HG03521 (cell line): Measurements from ENCODE around the gene SH3PXD2A.

Experiments
- ATAC-seq: cut with Tn5 transposase; IDR thresholded peaks from one replicate; pipeline ENCODE4 v1.9.1; 2021; ENCODE audit warnings: mild to moderate bottlenecking, moderate library complexity; ENCODE audit not compliant: unreplicated experiment

The SH3PXD2A gene

GRCh38 chr10:103855424-103855823 lies at the start of gene SH3PXD2A:
Gene SH3PXD2A (minus strand): TSS chr10:103855576. CDS start chr10:103855266, 310 bp downstream.
- ATAC-seq, result no peak

DNA sequence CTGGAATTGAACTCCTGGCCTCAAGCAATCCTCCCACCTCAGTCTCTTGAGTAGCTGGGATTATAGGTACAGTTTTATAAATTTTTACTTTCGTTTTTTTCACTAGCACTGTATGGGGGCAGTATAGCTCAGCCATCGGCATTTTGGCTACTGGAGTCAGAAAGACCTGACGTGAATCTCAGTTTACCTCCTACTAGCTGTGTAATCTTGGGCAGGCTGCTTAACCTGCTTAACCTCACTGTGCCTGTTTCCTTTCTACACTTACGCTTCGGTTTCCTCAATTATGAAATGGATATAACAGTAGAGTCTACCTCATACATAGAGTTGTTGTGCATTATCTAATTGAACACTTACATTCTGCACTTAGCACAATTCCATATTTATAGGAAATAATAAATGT lies 45.9 kb upstream of the SH3PXD2A start:
- ATAC-seq, result no peak

DNA sequence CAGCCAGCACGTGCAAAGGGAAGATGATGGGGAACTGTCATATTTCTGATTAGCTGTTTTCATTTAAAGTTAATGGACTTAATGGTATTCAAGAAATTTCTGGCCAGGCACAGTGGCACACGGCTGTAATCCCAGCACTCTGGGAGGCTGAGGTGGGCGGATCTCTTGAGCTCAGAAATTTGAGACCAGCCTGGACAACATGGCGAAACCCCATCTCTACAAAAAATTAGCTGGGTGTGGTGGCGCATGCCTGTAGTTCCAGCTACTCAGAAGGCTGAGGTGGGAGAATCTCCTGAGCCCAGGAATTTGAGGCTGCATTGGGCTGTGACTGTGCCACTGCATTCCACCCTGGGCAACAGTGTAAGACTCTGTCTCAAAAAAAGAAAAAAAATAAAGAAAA lies 43.9 kb upstream of the SH3PXD2A start:
- ATAC-seq, result no peak

DNA sequence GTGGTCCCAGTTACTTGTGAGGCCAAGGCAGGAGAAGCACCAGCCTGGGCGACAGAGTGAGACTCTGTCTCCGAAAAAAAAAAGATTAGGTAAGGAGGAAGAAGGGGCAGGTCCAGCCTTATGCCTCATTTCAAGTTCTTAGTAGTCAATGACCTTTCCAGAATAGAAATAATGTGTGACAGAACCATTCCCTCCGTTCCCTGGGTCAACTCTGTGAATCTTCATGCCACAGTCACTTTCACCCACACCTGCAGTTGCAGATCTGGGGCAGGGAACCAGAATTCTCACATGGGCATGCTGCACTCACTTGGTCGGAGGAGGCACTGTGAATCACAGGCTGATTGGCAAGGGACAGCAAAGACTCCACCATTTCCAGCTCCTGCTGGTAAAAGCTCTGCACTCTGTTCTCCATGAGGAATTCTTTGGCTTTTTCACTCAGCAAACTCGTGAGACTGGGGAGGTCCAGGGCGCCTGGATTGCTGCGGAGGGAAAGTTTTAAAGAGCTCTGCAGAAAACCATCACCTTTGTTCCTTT lies 41.9 kb upstream of the SH3PXD2A start:
- ATAC-seq, result no peak

DNA sequence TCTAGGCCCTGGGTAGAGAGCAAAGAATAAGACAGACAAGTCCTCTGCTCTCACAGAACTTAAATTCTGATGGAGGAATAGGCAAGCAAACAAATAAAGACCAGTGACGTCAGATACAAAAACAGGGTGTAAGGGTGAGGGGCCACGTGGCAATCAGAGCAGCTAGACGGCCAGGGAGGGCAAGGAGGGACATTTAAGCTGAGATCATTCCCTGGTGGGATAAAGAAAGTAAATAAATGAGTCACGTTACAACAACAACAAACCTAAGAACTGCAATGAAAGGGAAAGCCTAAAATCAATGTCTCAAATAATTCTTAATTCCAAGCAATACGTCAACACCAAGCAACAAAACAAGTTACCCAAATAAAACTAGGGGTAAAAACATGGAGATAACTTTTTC lies 40.8 kb upstream of the SH3PXD2A start:
- no peak for ATAC-seq

DNA sequence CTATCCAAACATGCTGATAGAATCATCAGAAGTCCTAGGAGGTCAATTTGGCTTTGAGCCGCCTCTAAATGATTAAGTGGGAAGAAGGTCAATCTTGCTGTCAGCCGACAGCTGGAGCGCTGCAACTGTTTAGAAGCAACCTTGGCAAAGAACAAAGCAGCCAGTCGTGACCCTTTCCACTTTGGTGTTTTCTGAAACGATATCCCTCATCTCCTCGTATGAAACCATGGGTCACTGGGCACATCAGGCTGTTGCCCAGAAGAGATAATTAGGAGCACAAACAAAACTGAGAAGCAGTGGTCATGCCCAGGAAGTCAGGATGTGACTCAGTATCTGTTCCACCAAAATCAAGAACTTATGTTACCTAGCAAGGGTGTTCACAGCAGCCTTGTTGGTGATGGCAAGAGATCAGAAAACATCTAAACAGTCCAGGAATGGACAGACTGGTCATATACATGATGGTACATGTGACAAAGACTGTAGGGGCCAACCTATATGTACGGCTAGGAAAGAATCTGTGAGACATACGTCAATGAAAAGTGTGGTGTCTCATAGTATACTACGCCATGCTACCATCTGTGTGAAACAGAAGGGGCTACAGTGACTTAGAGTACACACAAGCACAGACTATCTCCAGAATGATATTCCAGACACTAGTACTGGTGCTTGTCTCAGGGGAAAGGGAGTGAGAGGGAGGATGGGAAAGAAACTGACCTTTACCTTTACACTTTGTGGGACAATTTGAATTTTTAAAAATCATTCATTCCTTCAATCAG lies 40.2 kb upstream of the SH3PXD2A start:
- ATAC-seq, result no peak

GRCh38 chr10:103894441-103894864 lies 39.1 kb upstream of the SH3PXD2A start:
- no peak for ATAC-seq

- ATAC-seq, result no peak
These were observed 38.4 kb upstream of the SH3PXD2A start for GRCh38 chr10:103893817-103894216.

GRCh38 chr10:103892181-103892580 lies 36.8 kb upstream of the SH3PXD2A start:
- ATAC-seq, result no peak

GRCh38 chr10:103890688-103891087 lies 35.3 kb upstream of the SH3PXD2A start:
- ATAC-seq, result no peak

GRCh38 chr10:103890194-103890658 lies 34.9 kb upstream of the SH3PXD2A start:
- ATAC-seq, result no peak

- ATAC-seq, result no peak
These were observed 33.8 kb upstream of the SH3PXD2A start for GRCh38 chr10:103889121-103889720.

GRCh38 chr10:103888113-103888841 lies 32.9 kb upstream of the SH3PXD2A start:
- no peak for ATAC-seq

GRCh38 chr10:103885617-103886016 lies 30.2 kb upstream of the SH3PXD2A start:
- ATAC-seq, result no peak

- ATAC-seq, result no peak
These were observed 29.3 kb upstream of the SH3PXD2A start for GRCh38 chr10:103884681-103885139.

- no peak for ATAC-seq
These were observed 27.1 kb upstream of the SH3PXD2A start for GRCh38 chr10:103882285-103883007.

DNA sequence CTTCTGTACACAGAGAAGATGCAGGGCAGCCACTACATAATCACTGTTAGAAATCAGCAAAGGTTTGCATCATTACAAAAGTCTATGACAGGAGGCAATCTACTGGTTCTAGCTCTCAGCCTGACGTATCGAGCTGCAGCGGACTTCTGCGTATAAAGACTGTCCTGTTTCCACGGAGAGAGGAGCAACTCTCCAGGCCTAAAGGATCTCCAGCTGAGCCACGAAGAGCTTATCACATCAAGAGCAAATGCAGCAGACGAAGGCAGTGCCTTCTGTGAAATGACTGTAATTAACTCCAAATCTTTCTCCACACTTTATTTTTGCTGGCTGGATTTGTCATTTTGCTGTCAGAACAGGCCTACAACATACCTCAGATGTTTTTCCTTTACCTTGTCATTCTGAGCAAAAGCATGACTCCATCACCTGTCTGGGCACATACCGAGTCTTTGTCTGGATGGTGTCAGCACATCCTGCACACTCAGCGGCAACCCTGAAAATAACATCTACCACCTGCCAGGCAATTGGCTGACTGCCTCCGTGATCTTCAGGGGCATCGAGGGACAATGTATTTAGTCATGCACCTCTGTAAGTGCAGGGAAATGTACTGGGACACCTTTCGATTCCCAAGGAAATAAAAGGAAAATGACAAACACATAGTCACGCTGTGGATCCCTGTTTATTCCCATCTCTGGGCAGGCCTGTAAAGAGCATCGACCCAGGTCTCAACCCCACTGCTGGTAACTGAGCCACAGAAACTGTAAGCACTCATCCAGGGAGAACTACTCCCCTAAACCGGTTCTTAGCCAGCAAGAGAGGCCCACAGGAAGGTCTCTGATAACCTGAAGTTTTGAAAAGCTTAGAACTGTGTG lies 26.3 kb upstream of the SH3PXD2A start:
- ATAC-seq, result no peak

- ATAC-seq, result no peak
These were observed 24.5 kb upstream of the SH3PXD2A start for GRCh38 chr10:103879831-103880230.

DNA sequence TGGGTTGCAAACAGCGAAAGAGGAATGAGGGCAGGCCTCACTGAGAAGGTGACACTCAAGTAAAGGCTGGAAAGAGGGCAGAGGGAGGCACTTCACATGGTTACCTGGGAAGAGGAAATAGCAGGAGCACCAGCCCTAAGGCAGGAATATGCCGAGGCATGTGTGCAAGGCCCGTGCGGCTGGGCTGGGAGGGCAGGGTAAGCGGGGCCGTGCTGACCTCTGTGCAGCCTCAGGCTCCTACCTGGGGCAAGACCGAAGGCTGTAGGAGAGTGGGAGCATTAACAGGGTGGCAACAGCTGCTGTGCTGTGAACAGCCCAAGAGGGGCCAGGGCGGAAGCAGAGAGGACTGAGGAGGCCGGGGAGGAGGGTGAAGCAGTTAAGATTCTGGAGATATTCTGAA lies 24.0 kb upstream of the SH3PXD2A start:
- no peak for ATAC-seq

GRCh38 chr10:103877861-103878260 lies 22.5 kb upstream of the SH3PXD2A start:
- ATAC-seq, result no peak
